Muscle of arm (tissue), 12 donors: Measurements from ENCODE around the gene GSTT2B. TPM values are rescaled to one million over a fixed set of nuclear protein-coding genes. Genes with fewer than 3 reads are reported as not detected.

Experiments used
- polyA plus RNA-seq, 12 donors: library from polyadenylated mRNA; unstranded; fragments of 120-200 nt; gene quantifications; one replicate each; pipeline ENCODE4 v1.2.1, GENCODE V29; 2013; ENCODE audit not compliant: insufficient read length in 12 of 12

The GSTT2B gene
- polyA plus RNA-seq, 12 donors: 2.1 to 39.1 (median 7.1) TPM; not detected in 2

Other genes with a start within 250 kb of the GSTT2B start
- gene ZNF70, start 210.1 kb downstream of the GSTT2B start, polyA plus RNA-seq: 1 to 10 TPM in 11 of 12 donors, not detected in 1; 4.1 to 7.4 (median 5.1) TPM
- 1 to 10 TPM in 4 of 12 donors, under 1 TPM in 3, not detected in 5; 0.34 to 3.9 (median 1.1) TPM for gene VPREB3, start 206.8 kb downstream of the GSTT2B start, polyA plus RNA-seq
- gene C22orf15, start 198.2 kb downstream of the GSTT2B start, polyA plus RNA-seq: 1 to 10 TPM in 1 of 12 donors, under 1 TPM in 9, not detected in 2; 0.08 to 1.0 (median 0.23) TPM
- gene CHCHD10, start 193.2 kb downstream of the GSTT2B start, polyA plus RNA-seq: 1,000 to 10,000 TPM in 1 of 12 donors, 100 to 1,000 TPM in 1, 10 to 100 TPM in 10; 33.8 to 1,945 (median 51.8) TPM
- gene MMP11, start 188.3 kb downstream of the GSTT2B start, polyA plus RNA-seq: 10 to 100 TPM in 3 of 12 donors, 1 to 10 TPM in 8, not detected in 1; 5.7 to 17.2 (median 8.3) TPM
- gene SMARCB1, start 174.2 kb downstream of the GSTT2B start, polyA plus RNA-seq: 100 to 1,000 TPM in 1 of 12 donors, 10 to 100 TPM in 10, not detected in 1; 54.2 to 121 (median 78.8) TPM
- gene DERL3, start 122.2 kb downstream of the GSTT2B start, polyA plus RNA-seq: 1 to 10 TPM in 5 of 12 donors, under 1 TPM in 5, not detected in 2; 0.70 to 2.8 (median 1.1) TPM
- gene SLC2A11, start 103.3 kb downstream of the GSTT2B start, polyA plus RNA-seq: 10 to 100 TPM in 4 of 12 donors, 1 to 10 TPM in 7, not detected in 1; 3.1 to 13.2 (median 6.7) TPM
- 100 to 1,000 TPM in 9 of 12 donors, 10 to 100 TPM in 2, not detected in 1; 78.2 to 238 (median 118) TPM for gene MIF, start 66.8 kb downstream of the GSTT2B start, polyA plus RNA-seq
- gene DDTL, start 5.7 kb upstream of the GSTT2B start, polyA plus RNA-seq: 1 to 10 TPM in 10 of 12 donors, not detected in 2; 2.2 to 5.6 (median 3.9) TPM
- gene DDT, start 13.2 kb upstream of the GSTT2B start, polyA plus RNA-seq: 10 to 100 TPM in 11 of 12 donors, not detected in 1; 29.4 to 61.0 (median 42.2) TPM
- 1 to 10 TPM in 3 of 12 donors, under 1 TPM in 4, not detected in 5; 0.40 to 2.6 (median 0.82) TPM for gene GSTT2, start 18.9 kb upstream of the GSTT2B start, polyA plus RNA-seq
- not detected for gene GSTT4, start 44.3 kb upstream of the GSTT2B start, polyA plus RNA-seq
- 10 to 100 TPM in 11 of 12 donors, not detected in 1; 20.2 to 59.6 (median 26.1) TPM for gene CABIN1, start 50.1 kb upstream of the GSTT2B start, polyA plus RNA-seq
- 1 to 10 TPM in 2 of 12 donors, under 1 TPM in 9, not detected in 1; 0.32 to 3.0 (median 0.62) TPM for gene SUSD2, start 220.3 kb upstream of the GSTT2B start, polyA plus RNA-seq